CD4-positive, alpha-beta T cell treated with Interleukin-1 beta for 1 hour (primary cell): Measurements from ENCODE around the gene SPATA31D3.
"Not testable (repeated sequence)": the region's sequence is repeated elsewhere in the genome, so short reads cannot be mapped to it uniquely, and the experiment has no call there.

Experiments
- DNase-seq, 2 donors: peaks; one replicate each; pipeline ENCODE4 v3.0.0-alpha.2; 2020 to 2022

SPATA31D3 gene

GRCh38 chr9:81980568-81980967 lies 37.3 kb downstream of the SPATA31D3 start:
- no peak for DNase-seq

GRCh38 chr9:81981883-81982282 lies 38.6 kb downstream of the SPATA31D3 start:
- no peak for DNase-seq

- no peak for DNase-seq
Observed at GRCh38 chr9:81984928-81985327, 41.6 kb downstream of the SPATA31D3 start.

GRCh38 chr9:81986051-81986450 lies 42.8 kb downstream of the SPATA31D3 start:
- DNase-seq: no peak

- not testable (repeated sequence) for DNase-seq
Observed at GRCh38 chr9:81988472-81988871, 45.2 kb downstream of the SPATA31D3 start, which contains the start of gene SPATA31D1. TSS of gene SPATA31D1 (plus strand) at chr9:81988772. CDS start at chr9:81988819, 47 bp downstream.

- no peak for DNase-seq
Observed at GRCh38 chr9:81989700-81990099, 46.4 kb downstream of the SPATA31D3 start.

GRCh38 chr9:81993656-81994055 lies 50.4 kb downstream of the SPATA31D3 start:
- DNase-seq: no peak
